HepG2 (cell line): ENCODE data around the gene PPP2R2D.

Source experiments
- CBFB ChIP-seq: sonication (generic); formaldehyde crosslinking; IDR thresholded peaks from 2 replicates; pipeline ENCODE4 v1.4.0; 2020; ENCODE audit warnings: missing genetic modification reagents
- CBX5 ChIP-seq: sonication (generic); formaldehyde crosslinking; IDR thresholded peaks from 2 replicates; pipeline ENCODE4 v1.4.0; 2020; ENCODE audit warnings: missing genetic modification reagents, borderline replicate concordance
- EED ChIP-seq: sonication (generic); formaldehyde crosslinking; IDR thresholded peaks from 2 replicates; pipeline ENCODE4 v1.5.0; 2020; ENCODE audit warnings: mild to moderate bottlenecking, missing genetic modification reagents
- ELF4 ChIP-seq: sonication (generic); formaldehyde crosslinking; IDR thresholded peaks from 2 replicates; pipeline ENCODE4 v1.5.0; 2020; ENCODE audit warnings: missing genetic modification reagents, mild to moderate bottlenecking, moderate library complexity, borderline replicate concordance
- HNRNPL ChIP-seq: fragments of 200-400 bp; formaldehyde crosslinking; IDR thresholded peaks from 2 replicates; pipeline ENCODE4 v1.6.1; 2017; ENCODE audit warnings: mild to moderate bottlenecking, low read depth, low read length
- HOXA7 ChIP-seq: sonication (generic); formaldehyde crosslinking; IDR thresholded peaks from 2 replicates; pipeline ENCODE4 v1.8.1; 2022; ENCODE audit warnings: mild to moderate bottlenecking, missing genetic modification reagents, moderate library complexity
- ISX ChIP-seq: sonication (generic); formaldehyde crosslinking; conservative IDR thresholded peaks from 2 replicates; pipeline ENCODE4 v1.5.0; 2020; ENCODE audit warnings: missing genetic modification reagents
- TBP ChIP-seq: sonication (generic); formaldehyde crosslinking; IDR thresholded peaks from 2 replicates; pipeline ENCODE4 v1.5.0; 2020; ENCODE audit warnings: missing genetic modification reagents
- ZBTB7A ChIP-seq: sonication (generic); formaldehyde crosslinking; IDR thresholded peaks from 2 replicates; pipeline ENCODE4 v1.8.0; 2022; ENCODE audit warnings: mild to moderate bottlenecking, missing genetic modification reagents
- ZSCAN30 ChIP-seq: sonication (generic); formaldehyde crosslinking; IDR thresholded peaks from 2 replicates; pipeline ENCODE4 v1.5.0; 2020; ENCODE audit warnings: mild to moderate bottlenecking, missing genetic modification reagents
- TF ChIP-seq, protein P1 (sequence below): sonication (generic); formaldehyde crosslinking; IDR thresholded peaks from 2 replicates; pipeline ENCODE4 v1.5.0; 2020; ENCODE audit warnings: mild to moderate bottlenecking, missing genetic modification reagents, moderate library complexity
- TF ChIP-seq, protein P2 (sequence below): sonication (generic); formaldehyde crosslinking; IDR thresholded peaks from 2 replicates; pipeline ENCODE4 v1.4.0; 2020; ENCODE audit warnings: missing genetic modification reagents

DNA sequence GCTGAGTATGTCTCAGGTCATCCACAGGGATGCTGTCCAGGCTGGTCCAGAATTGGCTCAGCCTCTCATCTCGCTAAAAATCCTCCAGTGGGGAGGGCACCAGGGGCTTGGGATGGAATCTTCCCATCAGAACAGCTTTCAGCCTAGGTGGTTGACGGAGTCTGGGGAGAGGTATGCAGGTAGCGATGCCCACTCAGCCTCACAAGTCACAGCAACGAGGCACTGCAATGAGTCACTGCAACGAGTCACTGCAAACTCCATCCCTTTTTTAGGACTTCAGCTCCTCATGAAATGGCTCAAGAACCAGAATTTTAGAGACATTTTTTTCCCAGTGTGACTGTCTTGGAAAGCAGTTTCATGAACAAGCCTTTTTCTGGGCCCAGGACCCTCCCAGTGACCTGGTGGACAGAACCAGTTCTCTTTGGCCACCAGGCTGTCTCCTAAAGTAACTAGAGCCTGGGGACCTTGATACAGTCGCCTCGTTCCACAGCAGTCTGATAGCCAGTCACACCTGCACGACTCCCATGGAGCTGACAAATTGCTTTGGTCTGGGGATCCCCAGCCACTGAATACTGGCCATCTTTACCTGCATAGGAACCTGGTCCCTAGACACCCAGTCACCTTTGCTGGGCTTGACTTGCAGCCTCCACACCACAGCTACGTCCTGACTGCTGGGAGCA lies 41.3 kb upstream of the PPP2R2D start:
- TF ChIP-seq ELF4: no peak
- no peak for TF ChIP-seq HOXA7 (CRISPR knock-in tag)
- TF ChIP-seq EED (CRISPR knock-in tag): no peak
- no peak for TF ChIP-seq ZSCAN30 (CRISPR knock-in tag)
- no peak for TF ChIP-seq ZBTB7A (CRISPR knock-in tag)
- no peak for TF ChIP-seq CBFB (CRISPR knock-in tag)
- TF ChIP-seq, protein P1, sequence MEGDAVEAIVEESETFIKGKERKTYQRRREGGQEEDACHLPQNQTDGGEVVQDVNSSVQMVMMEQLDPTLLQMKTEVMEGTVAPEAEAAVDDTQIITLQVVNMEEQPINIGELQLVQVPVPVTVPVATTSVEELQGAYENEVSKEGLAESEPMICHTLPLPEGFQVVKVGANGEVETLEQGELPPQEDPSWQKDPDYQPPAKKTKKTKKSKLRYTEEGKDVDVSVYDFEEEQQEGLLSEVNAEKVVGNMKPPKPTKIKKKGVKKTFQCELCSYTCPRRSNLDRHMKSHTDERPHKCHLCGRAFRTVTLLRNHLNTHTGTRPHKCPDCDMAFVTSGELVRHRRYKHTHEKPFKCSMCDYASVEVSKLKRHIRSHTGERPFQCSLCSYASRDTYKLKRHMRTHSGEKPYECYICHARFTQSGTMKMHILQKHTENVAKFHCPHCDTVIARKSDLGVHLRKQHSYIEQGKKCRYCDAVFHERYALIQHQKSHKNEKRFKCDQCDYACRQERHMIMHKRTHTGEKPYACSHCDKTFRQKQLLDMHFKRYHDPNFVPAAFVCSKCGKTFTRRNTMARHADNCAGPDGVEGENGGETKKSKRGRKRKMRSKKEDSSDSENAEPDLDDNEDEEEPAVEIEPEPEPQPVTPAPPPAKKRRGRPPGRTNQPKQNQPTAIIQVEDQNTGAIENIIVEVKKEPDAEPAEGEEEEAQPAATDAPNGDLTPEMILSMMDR (CRISPR knock-in tag): no peak
- no peak for TF ChIP-seq TBP (CRISPR knock-in tag)
- TF ChIP-seq HNRNPL: no peak
- TF ChIP-seq CBX5 (CRISPR knock-in tag): no peak
- TF ChIP-seq, protein P2, sequence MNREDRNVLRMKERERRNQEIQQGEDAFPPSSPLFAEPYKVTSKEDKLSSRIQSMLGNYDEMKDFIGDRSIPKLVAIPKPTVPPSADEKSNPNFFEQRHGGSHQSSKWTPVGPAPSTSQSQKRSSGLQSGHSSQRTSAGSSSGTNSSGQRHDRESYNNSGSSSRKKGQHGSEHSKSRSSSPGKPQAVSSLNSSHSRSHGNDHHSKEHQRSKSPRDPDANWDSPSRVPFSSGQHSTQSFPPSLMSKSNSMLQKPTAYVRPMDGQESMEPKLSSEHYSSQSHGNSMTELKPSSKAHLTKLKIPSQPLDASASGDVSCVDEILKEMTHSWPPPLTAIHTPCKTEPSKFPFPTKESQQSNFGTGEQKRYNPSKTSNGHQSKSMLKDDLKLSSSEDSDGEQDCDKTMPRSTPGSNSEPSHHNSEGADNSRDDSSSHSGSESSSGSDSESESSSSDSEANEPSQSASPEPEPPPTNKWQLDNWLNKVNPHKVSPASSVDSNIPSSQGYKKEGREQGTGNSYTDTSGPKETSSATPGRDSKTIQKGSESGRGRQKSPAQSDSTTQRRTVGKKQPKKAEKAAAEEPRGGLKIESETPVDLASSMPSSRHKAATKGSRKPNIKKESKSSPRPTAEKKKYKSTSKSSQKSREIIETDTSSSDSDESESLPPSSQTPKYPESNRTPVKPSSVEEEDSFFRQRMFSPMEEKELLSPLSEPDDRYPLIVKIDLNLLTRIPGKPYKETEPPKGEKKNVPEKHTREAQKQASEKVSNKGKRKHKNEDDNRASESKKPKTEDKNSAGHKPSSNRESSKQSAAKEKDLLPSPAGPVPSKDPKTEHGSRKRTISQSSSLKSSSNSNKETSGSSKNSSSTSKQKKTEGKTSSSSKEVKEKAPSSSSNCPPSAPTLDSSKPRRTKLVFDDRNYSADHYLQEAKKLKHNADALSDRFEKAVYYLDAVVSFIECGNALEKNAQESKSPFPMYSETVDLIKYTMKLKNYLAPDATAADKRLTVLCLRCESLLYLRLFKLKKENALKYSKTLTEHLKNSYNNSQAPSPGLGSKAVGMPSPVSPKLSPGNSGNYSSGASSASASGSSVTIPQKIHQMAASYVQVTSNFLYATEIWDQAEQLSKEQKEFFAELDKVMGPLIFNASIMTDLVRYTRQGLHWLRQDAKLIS (CRISPR knock-in tag): no peak
- TF ChIP-seq ISX: no peak
